ENCODE data around the gene ZNF423. TPM values are rescaled to one million over a fixed set of nuclear protein-coding genes. Genes with fewer than 3 reads are reported as not detected.

ZNF423 gene
- total RNA-seq, 1 experiment from 2014 or later: 0.49 TPM

- BruUV-seq (replicated peaks): no TSS peak
- in situ Hi-C loops (cut with HindIII; ENCODE audit: low pct_unique_long_range_greater_than_20kb, low sequenced_read_pairs) (no loop called here), intact Hi-C loops (cut with micrococcal nuclease; ENCODE audit: unreplicated experiment) (no loop called here)
- H3K27ac ChIP-seq (ENCODE audit: low read length): no peak overlapping the region
- no peak for DNase-seq (ENCODE audit: low read depth, low spot score)
- POLR2A ChIA-PET: no interaction called here
- no peaks in the 10 kb centered on the region for H3K36me3 ChIP-seq (ENCODE audit: control insufficient read depth, insufficient read depth, low read length)
- H3K9me3 ChIP-seq (ENCODE audit: control insufficient read depth, insufficient read depth, low read depth, low read length): no peaks in the 10 kb centered on the region
- CTCF ChIA-PET: no interaction called here
- TF ChIP-seq, protein P1, sequence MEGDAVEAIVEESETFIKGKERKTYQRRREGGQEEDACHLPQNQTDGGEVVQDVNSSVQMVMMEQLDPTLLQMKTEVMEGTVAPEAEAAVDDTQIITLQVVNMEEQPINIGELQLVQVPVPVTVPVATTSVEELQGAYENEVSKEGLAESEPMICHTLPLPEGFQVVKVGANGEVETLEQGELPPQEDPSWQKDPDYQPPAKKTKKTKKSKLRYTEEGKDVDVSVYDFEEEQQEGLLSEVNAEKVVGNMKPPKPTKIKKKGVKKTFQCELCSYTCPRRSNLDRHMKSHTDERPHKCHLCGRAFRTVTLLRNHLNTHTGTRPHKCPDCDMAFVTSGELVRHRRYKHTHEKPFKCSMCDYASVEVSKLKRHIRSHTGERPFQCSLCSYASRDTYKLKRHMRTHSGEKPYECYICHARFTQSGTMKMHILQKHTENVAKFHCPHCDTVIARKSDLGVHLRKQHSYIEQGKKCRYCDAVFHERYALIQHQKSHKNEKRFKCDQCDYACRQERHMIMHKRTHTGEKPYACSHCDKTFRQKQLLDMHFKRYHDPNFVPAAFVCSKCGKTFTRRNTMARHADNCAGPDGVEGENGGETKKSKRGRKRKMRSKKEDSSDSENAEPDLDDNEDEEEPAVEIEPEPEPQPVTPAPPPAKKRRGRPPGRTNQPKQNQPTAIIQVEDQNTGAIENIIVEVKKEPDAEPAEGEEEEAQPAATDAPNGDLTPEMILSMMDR (IDR thresholded peaks at IDR 0.05): no peak
- TF ChIP-seq TCF7L2 (IDR thresholded peaks at IDR 0.05; ENCODE audit: low read depth, low read length) (no peak), POLR2AphosphoS5 (IDR thresholded peaks at IDR 0.05; ENCODE audit: low read depth, low read length) (no peak), SIN3A (IDR thresholded peaks at IDR 0.05; ENCODE audit: borderline replicate concordance, insufficient read depth, low read depth, low read length) (no peak)
- TF ChIP-seq, protein P2, sequence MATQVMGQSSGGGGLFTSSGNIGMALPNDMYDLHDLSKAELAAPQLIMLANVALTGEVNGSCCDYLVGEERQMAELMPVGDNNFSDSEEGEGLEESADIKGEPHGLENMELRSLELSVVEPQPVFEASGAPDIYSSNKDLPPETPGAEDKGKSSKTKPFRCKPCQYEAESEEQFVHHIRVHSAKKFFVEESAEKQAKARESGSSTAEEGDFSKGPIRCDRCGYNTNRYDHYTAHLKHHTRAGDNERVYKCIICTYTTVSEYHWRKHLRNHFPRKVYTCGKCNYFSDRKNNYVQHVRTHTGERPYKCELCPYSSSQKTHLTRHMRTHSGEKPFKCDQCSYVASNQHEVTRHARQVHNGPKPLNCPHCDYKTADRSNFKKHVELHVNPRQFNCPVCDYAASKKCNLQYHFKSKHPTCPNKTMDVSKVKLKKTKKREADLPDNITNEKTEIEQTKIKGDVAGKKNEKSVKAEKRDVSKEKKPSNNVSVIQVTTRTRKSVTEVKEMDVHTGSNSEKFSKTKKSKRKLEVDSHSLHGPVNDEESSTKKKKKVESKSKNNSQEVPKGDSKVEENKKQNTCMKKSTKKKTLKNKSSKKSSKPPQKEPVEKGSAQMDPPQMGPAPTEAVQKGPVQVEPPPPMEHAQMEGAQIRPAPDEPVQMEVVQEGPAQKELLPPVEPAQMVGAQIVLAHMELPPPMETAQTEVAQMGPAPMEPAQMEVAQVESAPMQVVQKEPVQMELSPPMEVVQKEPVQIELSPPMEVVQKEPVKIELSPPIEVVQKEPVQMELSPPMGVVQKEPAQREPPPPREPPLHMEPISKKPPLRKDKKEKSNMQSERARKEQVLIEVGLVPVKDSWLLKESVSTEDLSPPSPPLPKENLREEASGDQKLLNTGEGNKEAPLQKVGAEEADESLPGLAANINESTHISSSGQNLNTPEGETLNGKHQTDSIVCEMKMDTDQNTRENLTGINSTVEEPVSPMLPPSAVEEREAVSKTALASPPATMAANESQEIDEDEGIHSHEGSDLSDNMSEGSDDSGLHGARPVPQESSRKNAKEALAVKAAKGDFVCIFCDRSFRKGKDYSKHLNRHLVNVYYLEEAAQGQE (IDR thresholded peaks at IDR 0.05; ENCODE audit: insufficient read depth in 1 of 2, low read depth in 2 of 2, low read length in 1 of 2): no peak
- no peak overlapping the region for H3K4me3 ChIP-seq (ENCODE audit: low read depth in 2 of 2, low read length in 2 of 2)
- no peak for ATAC-seq
- H3K4me1 ChIP-seq (ENCODE audit: control insufficient read depth, insufficient read depth, low read length): no peaks in the 10 kb centered on the region
- no peaks in the 10 kb centered on the region for H3K27me3 ChIP-seq (ENCODE audit: control insufficient read depth, insufficient read depth, low read length)
Observed at GRCh38 chr16:49673442-49673841, 182.5 kb downstream of the ZNF423 start.

- no peaks in the 10 kb centered on the region for H3K36me3 ChIP-seq (ENCODE audit: control insufficient read depth, insufficient read depth, low read length)
- H3K27ac ChIP-seq (ENCODE audit: low read length): no peak overlapping the region
- intact Hi-C loops (cut with micrococcal nuclease; ENCODE audit: unreplicated experiment): no loop called here
- no peak overlapping the region for H3K4me3 ChIP-seq (ENCODE audit: low read depth in 2 of 2, low read length in 2 of 2)
- DNase-seq (ENCODE audit: low read depth, low spot score) (no peak), ATAC-seq (no peak)
- no TSS peak for BruUV-seq (replicated peaks)
- ChIA-PET POLR2A (no interaction called here), CTCF (interaction anchor here (0.6 kb wide), 1 partner anchor 80 kb away, joined by 3 read pairs; no protein-coding TSS in a partner anchor)
- H3K9me3 ChIP-seq (ENCODE audit: control insufficient read depth, insufficient read depth, low read depth, low read length): no peaks in the 10 kb centered on the region
- in situ Hi-C loops (cut with HindIII; ENCODE audit: low pct_unique_long_range_greater_than_20kb, low sequenced_read_pairs): no loop called here
- H3K4me1 ChIP-seq (ENCODE audit: control insufficient read depth, insufficient read depth, low read length): no peaks in the 10 kb centered on the region
- H3K27me3 ChIP-seq (ENCODE audit: control insufficient read depth, insufficient read depth, low read length): no peaks in the 10 kb centered on the region
- TF ChIP-seq TCF7L2 (IDR thresholded peaks at IDR 0.05; ENCODE audit: low read depth, low read length) (no peak), POLR2AphosphoS5 (IDR thresholded peaks at IDR 0.05; ENCODE audit: low read depth, low read length) (no peak), SIN3A (IDR thresholded peaks at IDR 0.05; ENCODE audit: borderline replicate concordance, insufficient read depth, low read depth, low read length) (no peak)
- TF ChIP-seq, protein P1 (IDR thresholded peaks at IDR 0.05): no peak
- TF ChIP-seq, protein P2 (IDR thresholded peaks at IDR 0.05; ENCODE audit: insufficient read depth in 1 of 2, low read depth in 2 of 2, low read length in 1 of 2): no peak
Observed at GRCh38 chr16:49672753-49673152, 183.2 kb downstream of the ZNF423 start.
